HG02885 (cell line): Measurements from ENCODE around the gene UBE2L3.
"Not testable (repeated sequence)": the region's sequence is repeated elsewhere in the genome, so short reads cannot be mapped to it uniquely, and the experiment has no call there.

Experiments
- ATAC-seq: cut with Tn5 transposase; IDR thresholded peaks from one replicate; pipeline ENCODE4 v1.9.1; 2021; ENCODE audit warnings: mild to moderate bottlenecking; ENCODE audit not compliant: unreplicated experiment, poor library complexity

Gene UBE2L3

GRCh38 chr22:21567456-21568346 is at the start of gene UBE2L3:
UBE2L3 (plus strand) TSS chr22:21567714; CDS start chr22:21567745, 31 bp downstream.
- peak; percentile 66 for ATAC-seq

GRCh38 chr22:21526705-21527500 is 40.6 kb upstream of the UBE2L3 start:
- not testable (repeated sequence) for ATAC-seq

DNA sequence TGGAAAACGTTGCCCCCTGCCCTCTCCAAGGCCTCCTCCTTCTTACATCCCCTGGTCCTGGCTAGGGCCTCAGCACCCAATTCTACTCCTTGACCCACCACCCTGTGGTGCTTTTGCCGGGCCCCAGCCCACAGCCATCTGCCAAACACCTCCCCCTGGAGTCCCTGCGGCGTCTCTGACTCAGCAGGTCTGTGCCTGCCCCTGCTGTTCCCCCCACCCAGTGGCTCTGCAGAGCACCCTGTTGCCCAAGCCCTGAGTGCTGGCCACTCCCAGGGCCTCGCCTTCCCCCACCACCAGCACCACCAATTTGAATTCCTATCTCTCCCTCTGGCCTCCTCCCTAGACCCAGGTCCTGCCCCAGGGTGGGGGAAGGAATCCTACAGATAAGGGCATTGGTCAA is 36.0 kb upstream of the UBE2L3 start:
- not testable (repeated sequence) for ATAC-seq

DNA sequence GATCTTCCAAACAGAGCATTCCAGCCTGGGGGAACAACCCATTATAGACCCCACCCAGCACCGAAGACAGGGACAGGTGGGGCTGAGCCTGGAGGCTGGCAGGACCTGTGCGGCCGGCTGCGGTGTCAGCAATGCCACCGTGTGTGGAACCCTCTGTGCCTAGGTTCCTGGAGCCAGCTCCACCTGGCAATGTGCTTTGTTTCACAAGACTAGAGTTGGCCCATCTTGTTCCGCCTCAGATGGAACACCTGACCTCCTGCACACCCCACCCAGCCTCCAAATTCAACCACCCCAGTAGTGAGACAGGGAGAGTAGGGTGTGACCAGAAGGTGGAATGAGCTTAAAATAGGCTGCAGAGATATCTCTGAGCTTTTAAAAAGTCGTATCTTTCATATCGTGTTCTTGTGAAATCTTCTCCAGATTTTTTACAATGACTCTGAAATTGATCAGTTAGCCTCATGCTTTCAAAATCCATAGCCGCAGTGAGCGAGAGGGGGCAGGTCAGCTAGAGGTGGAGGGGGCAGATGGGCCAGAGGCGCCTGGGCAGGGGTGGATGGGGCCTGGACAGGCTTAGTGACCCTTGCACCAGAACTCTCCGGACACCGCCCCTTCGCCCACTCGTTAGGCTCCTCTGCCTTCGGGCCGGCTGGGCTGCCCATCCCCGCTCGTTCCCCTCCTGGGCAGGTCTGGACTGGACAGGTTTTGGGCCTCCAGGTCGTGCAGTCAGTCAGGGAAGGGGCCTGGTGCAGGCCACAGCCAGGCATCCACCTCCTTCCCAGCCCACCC is 34.5 kb upstream of the UBE2L3 start:
- ATAC-seq, result not testable (repeated sequence)

DNA sequence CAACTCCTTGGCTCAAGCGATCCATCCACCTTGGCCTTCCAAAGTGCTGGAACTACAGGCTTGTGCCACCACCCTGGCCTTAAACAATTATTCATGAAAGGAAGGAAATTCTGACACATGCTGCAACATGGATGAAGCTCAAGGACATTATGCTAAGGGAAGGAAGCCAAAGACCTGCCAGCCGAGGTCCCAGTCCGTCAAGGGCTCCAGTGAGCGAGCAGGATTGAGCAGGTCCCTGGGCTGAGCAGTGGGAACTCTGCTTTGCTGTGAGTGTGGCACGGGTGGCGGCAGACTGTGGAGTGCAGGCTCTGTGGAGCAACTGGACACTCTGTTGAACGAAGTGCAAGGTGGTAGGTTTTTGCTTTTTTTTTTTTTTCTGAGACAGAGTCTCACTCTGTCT is 27.7 kb upstream of the UBE2L3 start:
- ATAC-seq, result not testable (repeated sequence)

DNA sequence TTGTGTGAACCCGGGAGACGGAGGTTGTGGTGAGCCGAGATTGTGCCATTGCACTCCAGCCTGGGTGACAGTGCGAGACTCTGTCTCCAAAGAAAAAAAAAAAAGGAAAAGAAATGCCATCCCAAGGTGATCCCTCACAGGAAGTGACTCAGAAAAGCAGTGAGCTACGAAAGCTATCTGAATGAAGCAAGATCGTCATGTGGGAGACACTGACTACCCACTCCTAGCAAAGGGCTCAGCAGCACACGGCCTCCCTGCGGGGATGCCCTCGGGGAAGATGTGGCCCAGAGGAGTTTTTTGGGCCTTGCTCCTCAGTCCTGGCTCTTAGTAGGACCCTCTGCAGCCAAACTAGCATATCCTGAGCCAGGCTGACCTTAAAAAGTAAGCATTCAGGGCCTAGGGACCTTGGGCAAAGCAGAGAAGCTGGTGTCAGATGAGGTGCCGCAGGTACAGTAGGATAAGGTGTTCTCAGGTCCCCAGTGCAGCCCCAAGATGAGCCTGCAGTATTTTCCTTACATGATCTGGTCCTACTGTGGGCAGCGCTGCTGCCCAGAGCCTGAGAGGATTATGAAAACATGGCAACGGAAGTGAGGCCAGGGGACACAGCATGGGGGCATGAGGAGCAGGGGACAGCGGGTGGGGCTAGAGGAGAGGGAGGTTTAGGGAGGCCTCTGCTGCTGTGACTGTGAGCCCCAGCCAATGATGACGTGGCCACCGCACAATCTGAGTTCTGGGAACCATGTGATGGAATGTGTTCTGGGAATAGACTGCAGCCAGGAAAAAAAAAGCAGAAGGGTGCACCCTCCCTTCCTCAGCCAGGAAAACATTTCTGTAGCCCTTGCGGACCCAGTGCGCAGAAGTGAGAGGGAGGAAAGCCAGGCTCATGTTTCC is 22.8 kb upstream of the UBE2L3 start:
- not testable (repeated sequence) for ATAC-seq

GRCh38 chr22:21549558-21549957 is 18.0 kb upstream of the UBE2L3 start:
- ATAC-seq, result not testable (repeated sequence)

GRCh38 chr22:21550008-21550677 is 17.4 kb upstream of the UBE2L3 start:
- peak; percentile 68 for ATAC-seq

- ATAC-seq, result peak; percentile 16
These were observed 16.9 kb upstream of the UBE2L3 start for GRCh38 chr22:21550678-21551047.

- ATAC-seq, result not testable (repeated sequence)
These were observed 16.2 kb upstream of the UBE2L3 start, which contains the start of gene RIMBP3C for GRCh38 chr22:21551361-21551760. RIMBP3C (minus strand) TSS chr22:21551461; CDS start chr22:21550976, 485 bp downstream.

- not testable (repeated sequence) for ATAC-seq
These were observed 8.0 kb upstream of the UBE2L3 start for GRCh38 chr22:21559345-21560125.

DNA sequence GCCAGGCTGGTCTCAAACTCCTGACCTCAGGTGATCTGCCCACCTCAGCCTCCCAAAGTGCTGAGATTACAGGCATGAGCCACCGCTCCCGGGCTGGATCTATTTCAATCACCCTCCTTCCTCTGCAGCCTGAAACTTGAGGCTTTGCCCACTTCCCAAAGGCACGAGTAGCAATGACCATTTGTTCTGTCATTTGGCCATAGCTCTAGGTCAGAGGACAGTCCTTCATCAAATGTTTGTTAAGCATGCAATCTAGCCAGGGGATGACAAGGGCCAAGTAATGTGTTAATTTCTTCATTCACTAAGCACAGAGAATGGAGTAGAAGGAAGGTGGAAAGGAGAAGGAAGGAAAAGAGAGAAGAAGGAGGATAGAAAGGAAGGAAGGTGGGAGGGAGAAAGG is 6.9 kb upstream of the UBE2L3 start:
- not testable (repeated sequence) for ATAC-seq

- no peak for ATAC-seq
These were observed 3.6 kb upstream of the UBE2L3 start for GRCh38 chr22:21563912-21564311.

- ATAC-seq, result no peak
These were observed 3.1 kb upstream of the UBE2L3 start for GRCh38 chr22:21564411-21564810.

DNA sequence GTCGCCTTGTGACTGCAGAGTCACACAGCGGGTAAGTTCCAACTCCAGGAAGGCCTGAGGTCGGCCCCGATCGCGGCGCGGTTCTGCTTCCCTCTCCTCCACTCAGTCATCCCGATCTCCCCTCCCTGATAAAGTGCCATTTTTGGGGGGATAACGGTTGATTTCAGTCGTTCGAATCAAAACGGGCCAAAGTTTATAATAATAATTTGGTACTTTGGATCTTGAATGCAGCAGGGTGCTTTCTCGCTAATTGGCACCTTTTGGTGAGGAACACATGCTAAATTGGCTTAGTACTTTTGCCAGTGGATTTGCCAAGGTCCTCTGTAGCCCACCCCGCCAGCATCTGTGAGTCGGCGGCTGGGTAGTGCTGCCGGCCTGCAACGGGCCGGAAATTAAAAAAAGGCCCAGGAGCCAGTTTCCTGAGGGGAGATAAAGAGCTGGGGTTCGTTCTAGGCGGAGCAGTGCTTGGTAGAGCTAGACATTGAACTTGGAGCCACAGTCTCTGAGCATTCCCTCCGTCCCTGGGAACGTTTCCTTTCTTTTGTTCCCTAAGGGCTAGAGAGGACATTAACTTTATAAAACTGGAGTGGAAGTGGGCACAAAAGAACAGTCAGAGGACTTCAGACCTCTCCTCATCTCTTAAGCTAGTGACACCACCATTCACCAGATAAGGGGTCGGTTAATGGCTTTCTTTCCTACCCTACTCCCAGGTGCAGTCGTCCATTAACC is 997 bp downstream of the UBE2L3 start:
- no peak for ATAC-seq

DNA sequence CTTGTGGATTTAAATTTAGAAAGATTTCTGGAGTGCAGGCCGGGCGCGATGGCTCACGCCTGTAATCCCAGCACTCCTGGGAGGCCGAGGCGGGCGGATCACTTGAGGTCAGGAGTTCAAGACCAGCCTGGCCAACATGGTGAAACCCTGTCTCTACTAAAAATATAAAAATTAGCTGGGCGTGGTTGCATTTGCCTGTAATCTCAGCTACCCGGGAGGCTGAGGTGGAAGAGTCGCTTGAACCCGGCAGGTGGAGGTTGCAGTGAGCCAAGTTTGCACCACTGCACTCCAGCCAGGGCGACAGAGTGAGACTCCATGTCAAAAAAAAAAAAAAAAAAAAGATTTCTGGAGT is 1.5 kb downstream of the UBE2L3 start:
- not testable (repeated sequence) for ATAC-seq

DNA sequence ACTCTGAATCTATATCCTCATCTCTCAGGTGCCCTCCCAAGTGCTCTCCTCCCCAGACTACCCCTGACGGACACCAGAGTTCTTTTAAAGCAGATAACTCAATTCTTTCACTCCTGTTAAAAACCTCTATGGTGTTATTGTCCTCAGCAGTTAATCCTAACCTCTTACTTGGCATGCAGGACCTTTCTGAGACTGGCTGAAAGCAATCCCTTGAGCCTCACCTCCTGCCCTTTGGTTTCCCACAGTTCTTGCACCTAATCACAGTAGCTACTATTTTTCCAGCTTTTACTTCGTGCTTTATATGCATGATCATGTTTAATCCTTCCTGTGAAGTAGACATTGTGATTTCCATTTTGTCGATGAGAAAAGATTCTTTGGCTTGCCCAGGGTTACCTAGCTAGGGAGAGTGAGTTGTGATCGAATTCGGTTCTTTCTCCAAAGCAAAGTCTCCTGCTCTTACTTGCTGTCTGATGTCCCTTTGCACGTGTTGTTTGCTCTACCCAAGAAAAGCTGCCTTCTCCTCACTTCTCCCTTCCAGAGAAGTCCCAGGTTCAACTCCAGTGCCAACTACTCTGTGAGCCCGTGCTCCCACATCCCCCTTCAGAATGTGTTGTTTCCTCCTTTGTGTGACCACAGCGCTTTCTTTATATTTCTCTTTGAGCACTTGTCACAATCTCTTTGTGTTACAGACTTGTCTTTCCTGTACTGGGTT is 2.1 kb downstream of the UBE2L3 start:
- ATAC-seq, result no peak
